Stimulated activated CD4-positive, alpha-beta T cell treated with anti-CD3 and anti-CD28 coated beads, Interleukin-12 subunit alpha, Interleukin-12 subunit beta, amount 100 ng/mL, for 48 hours (primary cell): ENCODE data around the gene UNC5C.
A peak's percentile ranks its signal among the peaks of the same experiment; 100 is the strongest.
"Not testable (repeated sequence)": the region's sequence is repeated elsewhere in the genome, so short reads cannot be mapped to it uniquely, and the experiment has no call there.

ENCODE experiments used
- DNase-seq, 3 donors: peaks; one replicate each; pipeline ENCODE4 v3.0.0-alpha.2; 2020; ENCODE audit warnings: low read depth in 2 of 3, low spot score in 1 of 3

Gene UNC5C

DNA sequence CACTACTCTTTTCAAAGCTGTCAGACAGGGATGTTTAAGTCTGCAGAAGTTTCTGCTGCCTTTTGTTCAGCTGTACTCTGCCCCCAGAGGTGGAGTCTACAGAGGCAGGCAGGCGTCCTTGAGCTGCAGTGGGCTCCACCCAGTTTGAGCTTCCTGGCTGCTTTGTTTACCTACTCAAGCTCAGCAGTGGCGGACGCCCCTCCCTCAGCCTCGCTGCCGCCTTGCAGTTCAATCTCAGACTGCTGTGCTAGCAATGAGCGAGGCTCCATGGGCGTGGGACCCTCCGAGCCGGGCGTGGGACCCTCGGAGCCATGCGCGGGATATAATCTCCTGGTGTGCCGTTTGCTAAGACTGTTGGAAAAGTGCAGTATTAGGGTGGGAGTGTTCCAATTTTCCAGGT lies 409.3 kb downstream of the UNC5C start:
- not testable (repeated sequence) for DNase-seq

DNA sequence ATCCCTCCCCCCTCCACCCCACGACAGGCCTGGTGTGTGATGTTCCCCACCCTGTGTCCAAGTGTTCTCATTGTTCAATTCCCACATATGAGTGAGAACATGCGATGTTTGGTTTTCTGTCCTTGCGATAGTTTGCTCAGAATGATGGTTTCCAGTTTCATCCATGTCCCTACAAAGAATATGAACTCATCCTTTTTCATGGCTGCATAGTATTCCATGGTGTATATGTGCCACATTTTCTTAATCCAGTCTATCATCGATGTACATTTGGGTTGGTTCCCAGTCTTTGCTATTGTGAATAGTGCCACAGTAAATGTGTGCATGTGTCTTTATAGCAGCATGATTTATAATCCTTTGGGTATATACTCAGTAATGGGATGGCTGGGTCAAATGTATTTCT lies 414.8 kb downstream of the UNC5C start:
- DNase-seq = not testable (repeated sequence)

DNA sequence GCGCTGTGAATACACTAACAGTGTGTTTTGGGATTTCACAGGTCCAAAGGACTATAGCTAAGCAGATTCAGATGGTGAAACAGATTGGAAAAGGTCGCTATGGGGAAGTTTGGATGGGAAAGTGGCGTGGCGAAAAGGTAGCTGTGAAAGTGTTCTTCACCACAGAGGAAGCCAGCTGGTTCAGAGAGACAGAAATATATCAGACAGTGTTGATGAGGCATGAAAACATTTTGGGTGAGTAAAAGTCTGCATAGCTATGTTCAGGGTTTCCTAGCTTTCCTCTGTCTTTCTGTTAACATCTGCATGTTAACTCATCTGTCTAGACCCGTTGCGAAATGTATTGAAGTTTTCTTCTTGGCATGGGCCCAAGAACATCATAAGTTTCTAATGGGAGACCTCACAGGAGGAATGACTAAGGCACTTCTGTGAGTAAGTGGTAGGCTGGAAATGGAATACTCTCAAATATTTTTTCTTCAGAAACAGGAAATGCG lies 418.9 kb downstream of the UNC5C start:
- DNase-seq = peak in 1 of 3 donors; percentile 4

DNA sequence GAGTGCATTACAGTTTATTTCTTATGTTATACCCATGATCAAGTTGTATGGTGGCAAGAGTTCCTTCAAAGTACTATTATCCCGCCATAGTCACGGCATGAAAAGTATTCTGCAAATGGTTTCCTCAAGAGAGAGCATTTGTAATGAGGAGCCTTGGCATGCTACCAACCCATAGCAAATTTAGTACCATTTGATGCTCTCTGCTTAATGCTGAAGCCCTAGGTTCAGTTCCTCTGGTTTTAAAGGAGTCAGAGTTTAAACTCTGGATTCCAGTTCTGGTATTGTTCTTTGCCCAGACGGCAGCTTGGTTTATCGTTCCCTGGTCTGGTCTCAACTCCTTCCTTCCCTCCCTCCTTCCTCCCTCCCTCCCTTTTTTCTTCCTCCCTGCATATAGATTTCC lies 419.7 kb downstream of the UNC5C start:
- no peak for DNase-seq

DNA sequence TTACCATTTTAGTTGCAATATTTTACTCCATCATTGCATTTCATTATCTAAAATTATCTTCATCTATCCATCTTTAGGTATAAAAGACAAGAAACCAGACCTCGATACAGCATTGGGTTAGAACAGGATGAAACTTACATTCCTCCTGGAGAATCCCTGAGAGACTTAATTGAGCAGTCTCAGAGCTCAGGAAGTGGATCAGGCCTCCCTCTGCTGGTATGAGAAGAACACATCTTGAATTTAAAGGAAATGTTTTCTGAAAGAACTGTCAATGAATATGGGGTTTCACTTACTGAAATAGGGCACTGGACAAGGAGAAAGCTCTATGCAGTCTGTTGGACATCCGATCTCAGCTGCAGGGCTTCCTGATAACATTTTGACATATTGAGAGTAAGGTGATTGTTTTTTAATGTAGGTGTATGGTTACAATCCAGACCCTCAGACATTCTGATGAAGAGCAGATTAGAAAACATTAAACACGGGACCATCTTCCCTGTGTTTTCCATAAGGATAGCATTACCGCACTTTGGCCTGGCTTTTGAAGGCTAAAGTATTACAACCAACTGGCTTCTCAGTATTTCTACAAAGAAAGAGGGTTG lies 423.8 kb downstream of the UNC5C start:
- DNase-seq = no peak

DNA sequence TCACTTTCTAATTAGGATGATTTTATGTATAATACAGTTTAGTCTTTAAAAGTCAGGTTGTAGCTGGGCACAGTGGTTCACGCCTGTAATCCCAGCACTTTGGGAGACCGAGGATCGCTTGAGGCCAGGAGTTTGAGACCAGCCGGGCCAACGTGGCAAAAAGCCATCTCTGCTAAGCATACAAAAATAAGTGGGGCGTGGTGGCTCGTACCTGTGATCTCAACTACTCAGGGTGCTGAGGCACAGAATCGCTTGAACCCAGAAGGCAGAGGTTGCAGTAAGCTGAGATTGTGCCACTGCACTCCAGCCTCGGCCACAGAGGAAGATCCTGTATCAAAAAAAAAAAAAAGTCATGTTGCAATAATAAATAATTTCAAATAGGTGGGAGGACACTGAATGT lies 426.8 kb downstream of the UNC5C start:
- no peak for DNase-seq

DNA sequence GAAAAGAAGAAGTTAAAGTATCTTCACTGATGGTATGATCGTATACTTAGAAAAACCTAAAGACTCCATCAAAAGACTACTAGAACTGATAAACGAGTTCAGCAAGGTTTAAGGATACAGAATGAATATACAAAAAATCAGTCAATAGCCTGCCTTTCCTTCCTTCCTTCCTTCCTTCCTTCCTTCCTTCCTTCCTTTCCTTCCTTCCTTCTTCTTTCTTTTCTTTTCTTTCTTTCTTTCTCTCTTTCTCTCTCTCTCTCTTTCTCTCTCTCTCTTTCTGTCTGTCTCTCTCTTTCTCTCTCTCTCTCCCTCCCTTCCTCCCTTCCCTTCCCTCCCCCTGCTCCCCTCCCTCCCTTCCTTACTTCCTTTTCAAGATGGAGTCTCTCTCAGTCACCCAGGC lies 428.3 kb downstream of the UNC5C start:
- no peak for DNase-seq

DNA sequence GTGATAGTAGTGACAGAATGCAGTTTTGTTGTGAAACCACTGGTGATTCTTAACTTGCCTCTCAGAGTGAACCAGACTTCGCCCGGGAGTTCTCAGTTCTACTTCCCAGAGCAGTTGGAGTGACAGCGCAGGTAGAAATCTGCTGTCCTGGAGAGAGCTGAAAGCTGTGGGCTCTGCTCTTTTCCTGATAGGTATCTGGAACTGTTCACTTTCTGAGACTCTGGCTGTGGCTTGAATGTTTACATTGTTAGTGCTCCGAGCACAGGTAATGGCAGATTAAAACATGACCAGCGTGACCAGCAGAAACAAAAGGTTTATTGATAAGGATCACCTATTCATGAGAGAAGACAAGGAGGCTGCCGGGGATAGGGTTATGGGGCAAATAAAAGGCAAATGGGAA lies 430.3 kb downstream of the UNC5C start:
- no peak for DNase-seq

DNA sequence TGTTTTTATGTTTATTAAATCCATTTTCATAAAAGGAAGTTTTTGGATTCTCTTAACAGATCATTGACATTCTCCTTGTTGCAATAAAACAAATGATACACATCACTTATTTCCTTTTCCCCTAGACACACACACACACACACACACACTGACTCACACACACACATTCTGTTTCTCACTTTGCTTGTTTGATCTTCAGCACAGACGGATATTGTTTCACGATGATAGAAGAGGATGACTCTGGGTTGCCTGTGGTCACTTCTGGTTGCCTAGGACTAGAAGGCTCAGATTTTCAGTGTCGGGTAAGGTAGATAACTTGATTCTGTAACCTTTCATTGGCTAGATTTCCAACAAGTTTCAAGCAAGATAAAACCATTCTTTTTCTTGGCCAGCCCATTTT lies 434.3 kb downstream of the UNC5C start:
- no peak for DNase-seq
